Mesothelial cell of epicardium (in vitro differentiated cells): Measurements from ENCODE around the gene ZNF526. TPM values are rescaled to one million over a fixed set of nuclear protein-coding genes. Genes with fewer than 3 reads are reported as not detected.

Experiments used
- DNase-seq, 2 experiments: peaks; one replicate each; pipeline ENCODE4 v3.0.0; 2021; ENCODE audit warnings: low spot score in 2 of 2; ENCODE audit not compliant: unreplicated experiment in 2 of 2
- H3K27ac Mint-ChIP-seq: 2 replicates; pipeline ENCODE4 v1.8.0; 2021; ENCODE audit warnings: mixed read lengths
- H3K27me3 Mint-ChIP-seq: 2 replicates; pipeline ENCODE4 v1.8.0; 2021; ENCODE audit warnings: low read depth, mixed read lengths
- H3K36me3 Mint-ChIP-seq: 2 replicates; pipeline ENCODE4 v1.8.0; 2021; ENCODE audit warnings: mixed read lengths
- H3K4me1 Mint-ChIP-seq: 2 replicates; pipeline ENCODE4 v1.8.0; 2021; ENCODE audit warnings: mixed read lengths
- H3K4me3 Mint-ChIP-seq: 2 replicates; pipeline ENCODE4 v1.8.0; 2021; ENCODE audit warnings: mild to moderate bottlenecking, moderate library complexity, mixed read lengths
- H3K9me3 Mint-ChIP-seq: 2 replicates; pipeline ENCODE4 v1.8.0; 2021; ENCODE audit warnings: mixed read lengths
- CTCF ChIP-seq: fragments of 200-600 bp; sonication (generic); IDR thresholded peaks from one replicate; pipeline ENCODE4 v1.5.0; 2021; ENCODE audit warnings: antibody characterized with exemption; ENCODE audit not compliant: unreplicated experiment
- total RNA-seq: library from RNA; stranded (reverse); gene quantifications from 3 replicates; pipeline ENCODE4 v1.2.1, GENCODE V29; 2021

The ZNF526 gene
- total RNA-seq, 1 donor from 2014 or later, result 13.3 TPM

GRCh38 chr19:42174958-42175734 is 45.0 kb upstream of the ZNF526 start:
- Mint-ChIP-seq H3K4me3 (peak overlapping the region; percentile 7), H3K4me1 (peaks cover 5% of the 10 kb centered on the region), H3K27ac (no peak overlapping the region), H3K27me3 (peaks cover 57% of the 10 kb centered on the region), H3K36me3 (no peaks in the 10 kb centered on the region), H3K9me3 (no peaks in the 10 kb centered on the region)
- no peak for DNase-seq
- no peak for TF ChIP-seq CTCF

GRCh38 chr19:42175952-42176648 is 44.0 kb upstream of the ZNF526 start:
- H3K27me3 Mint-ChIP-seq, result peaks cover 51% of the 10 kb centered on the region
- DNase-seq, result no peak
- no peak overlapping the region for H3K27ac Mint-ChIP-seq
- peaks cover 5% of the 10 kb centered on the region for H3K4me1 Mint-ChIP-seq
- H3K4me3 Mint-ChIP-seq, result peak overlapping the region; percentile 67
- TF ChIP-seq CTCF, result no peak
- H3K9me3 Mint-ChIP-seq, result no peaks in the 10 kb centered on the region
- H3K36me3 Mint-ChIP-seq, result no peaks in the 10 kb centered on the region

GRCh38 chr19:42176649-42176989 is 43.5 kb upstream of the ZNF526 start:
- Mint-ChIP-seq H3K9me3 (no peaks in the 10 kb centered on the region), H3K36me3 (no peaks in the 10 kb centered on the region), H3K4me3 (peak overlapping the region; percentile 67), H3K27ac (no peak overlapping the region), H3K27me3 (peaks cover 50% of the 10 kb centered on the region), H3K4me1 (peaks cover 5% of the 10 kb centered on the region)
- no peak for TF ChIP-seq CTCF
- DNase-seq, result peak in 1 of 2 experiments; percentile 45

GRCh38 chr19:42176990-42177685 is 43.0 kb upstream of the ZNF526 start:
- Mint-ChIP-seq H3K27me3 (peaks cover 50% of the 10 kb centered on the region), H3K36me3 (no peaks in the 10 kb centered on the region), H3K4me1 (peaks cover 5% of the 10 kb centered on the region), H3K27ac (no peak overlapping the region), H3K4me3 (no peak overlapping the region), H3K9me3 (no peaks in the 10 kb centered on the region)
- no peak for TF ChIP-seq CTCF
- DNase-seq, result peak; percentile 66 to 85

GRCh38 chr19:42177686-42178019 is 42.5 kb upstream of the ZNF526 start:
- Mint-ChIP-seq H3K27me3 (peaks cover 50% of the 10 kb centered on the region), H3K4me3 (no peak overlapping the region), H3K27ac (no peak overlapping the region), H3K9me3 (no peaks in the 10 kb centered on the region), H3K4me1 (peaks cover 5% of the 10 kb centered on the region), H3K36me3 (no peaks in the 10 kb centered on the region)
- no peak for DNase-seq
- TF ChIP-seq CTCF, result no peak
